Measurements from ENCODE around the gene ZSWIM1. TPM values are rescaled to one million over a fixed set of nuclear protein-coding genes. Genes with fewer than 3 reads are reported as not detected.

ZSWIM1 gene
- total and polyA plus RNA-seq, 10 of the 15 experiments (the other 5 are each of a cell fraction or from before 2014, with no cell fraction given), result 2.4 to 16.0 (median 9.8) TPM

GRCh38 chr20:45843506-45843905 is 37.5 kb upstream of the ZSWIM1 start:
- no peak overlapping the region for H3K27ac ChIP-seq (ENCODE audit: control insufficient read depth, insufficient read depth)
- no peak overlapping the region for H3K9ac ChIP-seq (ENCODE audit: control insufficient read depth, insufficient read depth, low read length)
- no peak for ATAC-seq
- FAIRE-seq, result no peak
- SMC1A ChIA-PET (ENCODE audit: uncharacterized antibody, unreplicated experiment), result interaction anchor here (1.7 kb wide), 1 partner anchor 9 kb away, joined by 4 read pairs; no protein-coding TSS in a partner anchor
- H3K9me3 ChIP-seq (replicated peaks; ENCODE audit: control insufficient read depth, insufficient read depth, low read length), result no peaks in the 10 kb centered on the region
- RAD21 ChIA-PET (ENCODE audit: unreplicated experiment), result no interaction called here
- H4K20me1 ChIP-seq (ENCODE audit: control insufficient read depth, insufficient read depth), result no peaks in the 10 kb centered on the region
- no peak overlapping the region for H2AFZ ChIP-seq (ENCODE audit: control insufficient read depth, low read depth, low read length)
- in situ Hi-C loops (cut with MboI) (no loop called here), intact Hi-C loops (cut with micrococcal nuclease; ENCODE audit: unreplicated experiment) (no loop called here)
- WGBS (ENCODE audit: insufficient coverage, insufficient replicate concordance, low lambda C conversion rate, missing lambda C conversion rate), result 96% methylated on average over 14 of the region's 14 CpGs
- no peaks in the 10 kb centered on the region for H3K79me2 ChIP-seq (ENCODE audit: control insufficient read depth, insufficient read depth, low read length)
- POLR2A ChIA-PET, result interaction anchor here (1.3 kb wide), 1 partner anchor 38 kb away, joined by 3 read pairs; the partner anchor contains the start of gene ZSWIM1
- BruUV-seq (replicated peaks), result no TSS peak
- TF ChIP-seq ATF7 (IDR thresholded peaks at IDR 0.05; ENCODE audit: low read depth) (no peak), SIN3A (IDR thresholded peaks at IDR 0.05; ENCODE audit: low read depth, low read length) (no peak), POLR2A (IDR thresholded peaks at IDR 0.05; ENCODE audit: low read depth, low read length) (0 out of 2 replicates have a peak, but pooled peaks have one; percentile 16), ZBTB40 (IDR thresholded peaks at IDR 0.05; ENCODE audit: borderline replicate concordance) (no peak), GATAD2B (conservative IDR thresholded peaks at IDR 0.05; ENCODE audit: low read depth) (no peak)
- CTCF ChIA-PET, result interaction anchor here (3.8 kb wide), 1 partner anchor 127 kb away, joined by 18 read pairs; no protein-coding TSS in a partner anchor
- H3K4me2 ChIP-seq (ENCODE audit: control insufficient read depth, insufficient read depth), result no peak overlapping the region
- no peak overlapping the region for H3K4me3 ChIP-seq
- H3K36me3 ChIP-seq (ENCODE audit: control insufficient read depth in 2 of 2, insufficient read depth in 2 of 2, low read length in 1 of 2), result peaks cover 5 to 12% of the 10 kb centered on the region in 2 experiments
- H3K4me1 ChIP-seq (ENCODE audit: control insufficient read depth, insufficient read depth, low read length), result peaks cover 14% of the 10 kb centered on the region
- H3K27me3 ChIP-seq (replicated peaks in 1 of 2; ENCODE audit: control insufficient read depth in 2 of 2, insufficient read depth in 2 of 2, low read length in 1 of 2), result no peaks in the 10 kb centered on the region
- DNase-seq (ENCODE audit: low read depth, low spot score), result no peak

Data from GM12878 (cell line).